Measurements from ENCODE around the gene PDE11A.

PDE11A gene

DNA sequence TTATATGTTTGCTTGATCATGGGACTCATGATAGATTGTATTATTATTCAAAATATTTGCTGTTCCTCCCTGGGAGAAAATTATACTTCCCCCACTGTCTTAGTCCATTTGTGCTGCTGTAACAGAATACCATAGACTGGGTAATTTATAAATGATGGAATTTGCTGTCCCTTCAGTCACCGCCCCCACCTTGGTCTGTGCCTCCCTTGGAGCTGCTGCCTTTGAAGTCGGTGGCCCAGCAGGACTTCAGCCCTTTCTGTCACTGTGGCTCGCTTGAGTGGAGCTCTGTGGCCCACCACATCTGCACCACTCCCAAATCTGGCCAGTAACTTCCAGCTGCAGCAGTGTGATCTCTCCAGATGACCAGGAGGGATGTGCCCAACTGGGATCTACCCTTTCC lies 479.2 kb downstream of the PDE11A start:
- FAIRE-seq (no peak), DNase-seq (ENCODE audit: extremely low spot score, insufficient read length, low read depth) (no peak)

DNA sequence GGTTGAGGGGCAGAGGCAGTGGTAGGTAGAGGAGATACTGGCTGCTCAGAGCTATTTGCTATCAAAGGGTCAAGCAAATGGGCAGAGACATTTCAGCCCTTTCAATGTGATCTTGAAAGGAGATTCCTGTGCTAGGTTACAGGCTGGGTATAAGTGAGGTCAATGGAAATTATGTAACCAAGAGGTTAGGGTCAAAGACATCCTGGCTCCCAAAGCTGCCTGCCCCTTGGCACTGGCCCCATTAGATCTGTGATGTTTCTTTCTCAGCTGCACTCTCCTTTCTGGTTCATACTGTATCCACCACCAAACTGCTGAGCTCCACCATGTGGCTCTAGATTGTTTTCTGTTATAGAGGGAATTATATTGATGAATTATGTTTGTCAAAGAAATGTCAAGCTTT lies 479.6 kb downstream of the PDE11A start:
- FAIRE-seq: no peak
- DNase-seq (ENCODE audit: extremely low spot score, insufficient read length, low read depth): no peak

DNA sequence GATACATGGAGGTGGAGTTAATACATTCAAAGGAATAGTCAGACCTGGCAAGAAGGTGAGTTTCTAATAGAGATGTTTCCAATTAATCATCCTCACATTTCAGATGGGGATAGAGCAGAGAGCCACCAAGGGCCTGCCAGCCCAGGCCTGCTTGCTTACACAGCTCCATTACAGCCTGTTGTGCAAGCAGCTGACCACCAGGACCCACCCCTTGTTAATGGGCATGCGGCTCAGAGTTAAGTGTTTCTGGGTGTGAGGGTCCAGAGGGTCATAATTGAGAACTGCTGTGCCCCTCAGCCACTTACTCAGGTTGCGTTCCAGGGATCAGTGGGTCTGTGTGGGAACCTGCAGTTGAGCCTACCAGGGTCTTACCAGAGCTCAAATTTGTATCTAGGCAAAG lies 480.2 kb downstream of the PDE11A start:
- DNase-seq (ENCODE audit: extremely low spot score, insufficient read length, low read depth): no peak
- no peak for FAIRE-seq

DNA sequence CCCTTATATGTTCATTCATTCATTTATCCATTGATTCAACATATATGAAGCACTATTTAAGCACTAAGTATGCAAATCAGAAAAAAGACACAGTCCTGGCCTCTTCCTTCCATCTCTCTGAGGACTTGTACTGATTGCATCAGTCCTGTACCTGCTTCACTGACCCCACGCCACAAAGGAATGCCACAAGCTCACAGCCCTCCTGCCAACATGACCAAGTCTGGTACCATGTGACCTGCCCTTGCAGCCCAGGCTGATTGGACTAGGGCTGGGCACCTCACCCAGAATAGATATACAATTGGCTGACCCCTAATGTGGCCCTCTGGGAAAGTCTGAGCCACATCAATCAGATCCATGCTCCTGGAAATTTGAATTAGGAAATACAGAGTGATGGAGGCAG lies 483.4 kb downstream of the PDE11A start:
- FAIRE-seq: no peak
- no peak for DNase-seq (ENCODE audit: extremely low spot score, insufficient read length, low read depth)

DNA sequence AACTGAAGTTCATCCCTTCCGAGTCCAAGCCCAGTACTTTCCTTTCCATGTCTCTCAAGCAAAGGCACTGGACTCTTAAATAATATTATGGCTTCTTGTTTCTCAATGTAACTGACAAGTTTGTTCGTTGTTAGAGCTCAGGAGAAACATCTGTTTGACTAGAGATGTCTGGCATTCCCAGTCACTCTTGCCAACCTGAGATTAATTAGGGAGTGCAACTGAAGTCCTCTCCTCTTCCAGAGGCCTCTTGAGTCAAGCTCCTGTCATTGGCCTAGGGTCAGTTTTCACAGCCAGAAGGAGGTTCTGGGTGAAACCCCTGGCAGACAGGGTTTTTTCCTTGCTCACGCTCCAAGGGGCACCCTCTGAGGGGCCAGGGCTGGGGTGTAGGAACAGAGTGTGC lies 483.9 kb downstream of the PDE11A start:
- DNase-seq (ENCODE audit: extremely low spot score, insufficient read length, low read depth): no peak
- FAIRE-seq: no peak

DNA sequence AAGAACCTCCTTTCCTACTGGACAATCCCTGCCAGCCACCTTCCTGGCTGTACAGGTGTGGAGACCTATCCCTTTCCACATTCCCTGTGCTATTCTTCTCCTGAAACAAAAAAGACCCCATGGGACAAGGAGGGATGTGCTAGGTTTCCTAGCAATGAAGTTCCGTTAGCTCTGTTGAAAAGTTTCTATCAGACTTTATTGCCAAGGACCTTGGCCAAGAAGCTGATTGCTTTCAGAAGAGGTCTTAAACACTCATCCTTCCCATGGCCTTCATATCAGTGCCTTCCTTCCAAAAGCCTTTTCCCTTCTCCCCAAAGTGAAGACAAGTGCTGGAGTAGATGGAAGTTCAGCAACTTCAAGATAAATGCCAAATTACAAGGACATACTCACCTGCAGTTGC lies 485.2 kb downstream of the PDE11A start:
- no peak for DNase-seq (ENCODE audit: extremely low spot score, insufficient read length, low read depth)
- FAIRE-seq: no peak

DNA sequence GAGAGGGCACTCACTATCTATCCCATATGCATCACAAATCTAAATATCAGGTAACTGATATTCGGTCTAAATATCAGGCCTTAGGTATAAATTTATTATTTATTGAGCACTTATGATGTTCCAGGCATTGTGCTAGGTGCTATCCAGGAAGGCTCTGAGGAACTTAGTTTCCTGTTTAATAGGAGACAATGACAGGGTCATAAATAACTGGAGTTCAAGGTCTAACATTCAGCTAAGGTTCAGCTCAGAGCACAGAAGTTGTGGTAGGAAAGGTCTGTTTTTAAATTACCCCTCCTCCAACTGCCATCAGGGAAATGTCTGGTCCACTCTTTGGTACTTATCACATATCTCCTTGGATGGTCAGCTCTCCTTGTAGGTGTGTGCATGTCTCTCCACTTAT lies 486.4 kb downstream of the PDE11A start:
- DNase-seq (ENCODE audit: extremely low spot score, insufficient read length, low read depth) (no peak), FAIRE-seq (no peak)

DNA sequence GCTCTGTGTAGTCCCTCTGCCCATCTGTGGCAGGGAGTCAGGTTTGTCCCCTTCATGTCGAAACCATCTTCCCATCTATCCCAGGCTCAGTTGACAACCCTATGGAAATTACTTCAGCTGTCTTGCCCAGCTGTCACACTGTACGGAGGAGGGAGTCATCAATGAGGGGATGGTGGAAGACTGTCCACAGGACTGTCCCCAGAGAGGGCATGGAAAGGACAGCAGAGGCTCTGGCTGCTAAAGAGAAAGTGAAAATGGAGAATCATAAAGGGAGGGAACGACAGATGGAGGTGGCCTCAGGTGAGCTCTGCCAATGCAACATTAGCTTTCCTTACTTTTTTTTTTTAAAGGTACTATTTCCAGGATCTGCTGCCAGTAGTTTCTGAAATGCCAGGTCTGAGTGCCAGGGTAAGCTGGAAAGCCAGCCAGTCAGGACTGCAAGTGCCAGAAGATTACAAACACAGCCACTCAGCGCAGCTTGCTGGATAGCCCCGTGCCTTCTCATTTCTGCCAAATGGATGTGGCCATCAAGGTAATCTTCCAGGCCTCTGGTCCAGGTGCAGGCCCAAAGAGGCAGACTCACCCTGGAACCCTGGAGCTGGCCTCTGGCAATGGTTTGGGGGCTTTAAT lies 487.2 kb downstream of the PDE11A start:
- FAIRE-seq (no peak), DNase-seq (ENCODE audit: extremely low spot score, insufficient read length, low read depth) (no peak)

DNA sequence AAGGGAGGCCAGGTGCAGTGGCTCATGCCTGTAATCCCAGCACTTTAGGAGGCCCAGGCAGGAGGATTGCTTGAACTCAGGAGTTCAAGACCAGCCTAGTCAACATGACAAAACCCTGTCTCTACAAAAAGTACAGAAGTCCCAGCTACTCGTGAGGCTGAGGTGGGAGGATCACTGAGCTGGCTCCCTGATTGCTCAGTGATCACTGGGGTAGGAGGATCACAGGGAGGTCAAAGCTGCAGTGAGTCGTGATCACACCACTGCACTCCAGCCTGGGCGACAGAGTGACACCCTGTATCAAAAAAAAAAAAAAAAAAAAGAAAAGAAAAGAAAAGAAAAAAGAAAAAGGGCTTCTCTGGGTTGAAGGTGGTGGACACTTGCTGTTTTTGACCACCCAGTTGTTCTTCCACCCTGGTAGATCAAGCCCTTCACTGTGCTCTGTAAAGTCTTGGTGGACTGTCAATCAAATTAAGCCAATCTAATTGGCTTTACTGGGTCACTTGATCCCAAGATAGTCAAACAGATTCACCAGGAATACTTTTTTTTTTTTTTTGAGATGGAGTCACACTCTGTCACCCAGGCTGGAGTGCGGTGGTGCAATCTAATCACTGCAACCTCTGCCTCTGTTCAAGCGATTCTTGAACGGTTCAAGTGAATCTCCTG lies 488.4 kb downstream of the PDE11A start:
- FAIRE-seq: no peak

DNA sequence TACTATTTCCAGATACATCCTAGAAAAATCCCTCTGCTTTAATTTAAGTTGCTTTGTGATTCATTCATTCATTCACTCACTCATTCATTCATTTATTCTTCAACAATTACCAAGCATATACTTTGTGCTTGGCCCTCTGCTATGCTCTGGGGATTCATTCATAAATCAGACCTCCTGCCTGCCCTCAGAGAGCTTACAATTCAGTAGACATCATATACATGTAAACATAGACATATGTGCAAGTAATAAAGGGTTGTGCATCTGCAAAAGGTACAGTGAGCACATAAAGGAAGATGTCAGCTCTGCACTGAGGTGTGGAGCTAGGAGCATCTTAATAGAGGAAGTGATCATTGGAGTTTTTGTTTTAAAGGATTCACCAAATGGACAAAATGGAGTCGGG lies 490.6 kb downstream of the PDE11A start:
- FAIRE-seq: no peak
- no peak for DNase-seq (ENCODE audit: extremely low spot score, insufficient read length, low read depth)

More for the DNA sequence above, 488.4 kb downstream of the PDE11A start:
- DNase-seq (ENCODE audit: extremely low spot score, insufficient read length, low read depth): no peak

DNA sequence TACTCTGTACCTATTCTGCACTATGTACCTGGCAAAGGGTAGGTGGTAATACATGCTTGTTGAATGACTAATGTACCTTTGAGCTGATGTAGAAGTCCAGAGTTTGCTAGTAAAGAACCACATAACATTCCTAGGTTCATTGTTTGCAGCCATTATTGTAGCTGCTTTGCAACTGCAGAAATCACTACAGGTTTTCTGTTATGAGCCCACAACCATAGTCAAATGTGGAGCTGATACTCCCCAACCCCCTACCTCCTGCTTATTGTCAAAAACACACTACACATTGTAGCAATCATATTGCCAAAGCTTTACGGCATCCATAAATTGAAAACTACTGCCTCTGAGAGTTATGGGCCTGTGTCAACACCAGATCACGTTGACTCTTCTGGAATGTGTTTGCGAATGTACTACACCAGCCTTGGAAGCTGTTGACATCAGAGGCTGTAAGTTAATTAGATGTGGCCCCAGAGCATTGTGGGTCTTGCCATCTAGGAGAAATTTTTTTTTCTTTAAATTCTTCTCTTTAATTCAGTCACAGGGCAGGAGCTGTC lies 493.0 kb downstream of the PDE11A start:
- FAIRE-seq: no peak
- DNase-seq (ENCODE audit: extremely low spot score, insufficient read length, low read depth): no peak

DNA sequence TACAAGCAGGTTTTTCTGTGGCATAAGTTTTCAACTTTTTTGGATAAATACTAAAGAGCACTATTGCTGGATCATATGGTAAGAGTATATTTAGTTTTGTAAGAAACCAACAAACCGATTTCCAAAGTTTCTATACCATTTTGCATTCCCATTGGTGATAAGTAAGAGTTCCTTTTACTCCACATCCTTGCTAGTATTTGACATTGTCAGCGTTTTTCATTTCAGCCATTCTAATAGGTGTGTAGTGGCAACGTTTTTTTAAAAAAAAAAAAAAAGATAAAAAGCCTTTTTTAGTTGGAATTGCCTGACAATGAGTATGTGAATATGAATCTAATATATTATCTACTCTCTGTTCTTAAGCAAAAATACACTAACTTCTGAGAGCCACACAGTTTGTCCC lies 494.1 kb downstream of the PDE11A start:
- no peak for DNase-seq (ENCODE audit: extremely low spot score, insufficient read length, low read depth)
- no peak for FAIRE-seq

DNA sequence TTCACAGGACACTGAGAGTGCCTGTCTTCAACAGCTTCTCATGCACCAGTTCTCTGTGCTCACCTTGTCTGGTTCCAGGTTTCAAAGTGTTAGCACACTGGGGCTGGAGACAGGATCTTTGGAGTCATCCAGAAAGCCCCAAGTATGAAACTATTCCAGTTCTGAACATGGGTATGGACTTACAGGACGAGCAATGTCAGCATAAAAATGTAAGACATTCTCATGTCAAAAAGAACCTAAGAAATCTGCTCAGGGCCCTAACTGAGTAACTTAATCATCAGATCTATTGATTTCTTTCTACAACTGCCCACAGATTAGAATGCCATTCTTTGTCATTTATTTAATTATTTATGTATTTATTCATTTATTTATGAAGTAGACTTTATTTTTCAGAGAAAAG lies 495.5 kb downstream of the PDE11A start:
- FAIRE-seq (no peak), DNase-seq (ENCODE audit: extremely low spot score, insufficient read length, low read depth) (no peak)

DNA sequence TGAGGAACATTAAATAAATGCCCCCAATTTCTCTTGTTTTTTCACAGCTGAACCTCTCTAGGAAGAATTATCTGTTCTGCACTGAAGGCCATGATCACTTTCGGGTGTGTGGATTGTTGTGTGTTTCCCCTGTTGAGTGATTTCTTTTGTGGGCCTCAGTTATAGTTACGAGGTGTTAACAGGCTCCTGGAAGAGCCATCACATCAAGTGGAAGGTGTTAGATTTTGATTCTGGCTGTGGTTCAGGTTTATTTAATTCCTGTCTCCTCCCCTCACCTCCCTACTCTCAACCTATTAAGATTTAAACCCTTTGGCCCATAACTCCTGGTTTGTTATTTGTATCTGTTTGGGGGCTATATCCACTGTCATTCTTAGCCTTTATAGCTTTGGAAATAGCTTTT lies 497.2 kb downstream of the PDE11A start:
- FAIRE-seq: no peak

DNA sequence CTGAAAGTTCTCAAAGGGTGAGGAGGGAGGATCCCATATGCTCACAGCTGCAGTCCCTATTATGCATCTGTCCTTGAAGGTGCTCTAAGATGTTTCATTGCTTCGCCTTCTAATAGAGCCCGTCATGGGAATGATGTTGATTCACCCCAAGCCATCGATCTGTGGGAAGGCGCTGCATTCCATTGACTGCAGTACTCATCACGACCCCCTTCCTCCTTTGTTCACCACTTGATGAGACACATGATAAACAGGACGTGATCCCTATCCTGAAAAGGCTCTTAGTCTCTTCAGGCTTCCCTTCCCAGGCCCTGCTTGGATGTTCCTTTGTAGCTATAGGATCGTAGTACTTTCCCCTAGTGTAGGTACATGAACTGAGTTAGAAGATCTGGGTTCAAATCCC lies 498.2 kb downstream of the PDE11A start:
- FAIRE-seq (no peak), DNase-seq (ENCODE audit: extremely low spot score, insufficient read length, low read depth) (no peak)

More for the DNA sequence above, 497.2 kb downstream of the PDE11A start:
- DNase-seq (ENCODE audit: extremely low spot score, insufficient read length, low read depth): no peak
